AG04450 (cell line): Measurements from ENCODE around the gene SMIM24. TPM values are rescaled to one million over a fixed set of nuclear protein-coding genes. Genes with fewer than 3 reads are reported as not detected.

Experiments
- CTCF ChIA-PET: fragments of 300-600, 350-600 bp; formaldehyde crosslinking; extraction: SDS; loops from one replicate; lab custom pipeline; 2022; ENCODE audit warnings: antibody characterized with exemption, inconsistent platforms; lab: Charles Lee
- POLR2A ChIA-PET: fragments of 350-600 bp; formaldehyde crosslinking; extraction: SDS; loops from one replicate; lab custom pipeline; 2021; ENCODE audit warnings: antibody characterized with exemption, inconsistent platforms; lab: Yijun Ruan, JAX
- DNase-seq: peaks from one replicate; pipeline ENCODE4 v3.0.0-alpha.2; 2011; ENCODE audit warnings: low read depth, low spot score
- H3K27ac ChIP-seq: one replicate; pipeline ENCODE4 v1.5.1; 2012; ENCODE audit warnings: low read depth, low read length, control low read depth
- H3K27me3 ChIP-seq: one replicate; pipeline ENCODE4 v1.6.0; 2012; ENCODE audit warnings: low read length; ENCODE audit not compliant: control insufficient read depth, insufficient read depth
- H3K4me3 ChIP-seq: 2 replicates; pipeline ENCODE4 v1.5.1; 2011; ENCODE audit warnings: mild to moderate bottlenecking, low read depth, low read length, control low read depth
- H3K9me3 ChIP-seq: 2 replicates; pipeline ENCODE4 v1.5.1; 2012; ENCODE audit warnings: low read length; ENCODE audit not compliant: control insufficient read depth, insufficient read depth
- CTCF ChIP-seq: IDR thresholded peaks from 2 replicates; pipeline ENCODE4 v1.5.1; 2011; ENCODE audit warnings: low read depth, low read length, control low read depth, inconsistent platforms
- polyA plus RNA-seq: library from polyadenylated mRNA; depleted of rRNA; stranded (reverse); fragments of >200 nt; gene quantifications from 2 replicates; pipeline ENCODE4 v1.2.3, GENCODE V29; 2011

Gene SMIM24
- polyA plus RNA-seq, 1 experiment: 0.19 TPM

GRCh38 chr19:3474614-3475013 is 5.7 kb downstream of the SMIM24 start:
- H3K4me3 ChIP-seq: no peak overlapping the region
- H3K9me3 ChIP-seq: peaks cover under 1% of the 10 kb centered on the region; the same call in 1 of the 2 replicates
- no peak for DNase-seq
- TF ChIP-seq CTCF: no peak
- CTCF ChIA-PET: interaction anchor here (0.6 to 2.0 kb wide), 3 partner anchors 11 to 144 kb away, joined by 3 to 16 read pairs (median 5); no protein-coding TSS in a partner anchor
- POLR2A ChIA-PET: no interaction called here
- peaks cover 8% of the 10 kb centered on the region for H3K27me3 ChIP-seq
- H3K27ac ChIP-seq: no peak overlapping the region

GRCh38 chr19:3474010-3474409 is 6.3 kb downstream of the SMIM24 start:
- DNase-seq: no peak
- POLR2A ChIA-PET: no interaction called here

GRCh38 chr19:3471954-3472655 is 8.2 kb downstream of the SMIM24 start:
- TF ChIP-seq CTCF: peak; percentile 87
- Histone ChIP-seq H3K27ac (no peak overlapping the region), H3K9me3 (peaks cover 6% of the 10 kb centered on the region), H3K27me3 (peaks cover 4% of the 10 kb centered on the region), H3K4me3 (no peak overlapping the region)
- DNase-seq: no peak
- CTCF ChIA-PET: interaction anchor here (0.6 to 4.9 kb wide), 33 partner anchors 8 to 225 kb away, joined by 3 to 77 read pairs (median 5); partner anchors contain the start of gene SMIM44
- POLR2A ChIA-PET: no interaction called here

More at GRCh38 chr19:3474010-3474409, 6.3 kb downstream of the SMIM24 start:
- no peak overlapping the region for H3K27ac ChIP-seq
- peaks cover 7% of the 10 kb centered on the region for H3K27me3 ChIP-seq
- CTCF ChIA-PET: interaction anchor here (0.6 to 2.2 kb wide), 4 partner anchors 10 to 144 kb away, joined by 3 to 16 read pairs (median 8); partner anchors contain the start of gene SMIM44
- H3K4me3 ChIP-seq: no peak overlapping the region
- no peak for TF ChIP-seq CTCF
- no peaks in the 10 kb centered on the region; the same call in 1 of the 2 replicates for H3K9me3 ChIP-seq

GRCh38 chr19:3470500-3471128 is 9.7 kb downstream of the SMIM24 start:
- DNase-seq: no peak
- Histone ChIP-seq H3K9me3 (peaks cover 6% of the 10 kb centered on the region), H3K4me3 (no peak overlapping the region), H3K27me3 (peaks cover 4% of the 10 kb centered on the region), H3K27ac (no peak overlapping the region)
- ChIA-PET CTCF (interaction anchor here (0.7 to 4.9 kb wide), 7 partner anchors 15 to 461 kb away, joined by 3 to 77 read pairs (median 3); no protein-coding TSS in a partner anchor), POLR2A (interaction anchor here (0.8 to 1.0 kb wide), 2 partner anchors 9 to 24 kb away, joined by 6 read pairs; no protein-coding TSS in a partner anchor)
- no peak for TF ChIP-seq CTCF
